Measurements from ENCODE around the gene BTBD8.

DNA sequence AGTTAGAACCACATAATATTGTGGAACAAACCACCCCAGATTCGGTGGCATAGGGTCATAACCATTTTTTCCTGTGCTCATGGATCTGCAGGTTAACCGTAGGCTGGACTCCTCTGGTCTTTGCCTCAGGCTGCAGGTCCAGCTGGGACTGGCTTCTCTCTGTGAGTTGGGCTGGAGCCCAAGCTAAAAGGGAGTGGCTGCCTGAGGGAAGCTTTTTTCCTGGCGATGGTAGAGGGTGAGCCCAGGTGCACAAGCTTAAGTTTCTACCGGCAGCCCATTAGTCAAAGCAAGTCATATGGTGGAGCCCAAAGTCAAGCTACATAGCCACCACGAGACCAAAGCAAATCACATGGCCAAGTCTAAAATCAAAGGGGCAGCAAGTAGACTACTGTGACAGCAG, 36.5 kb upstream of the BTBD8 start:
- TF ChIP-seq CTCF (IDR thresholded peaks at IDR 0.05), result no peak
- TF ChIP-seq POLR2A (IDR thresholded peaks at IDR 0.05), result no peak
